Esophagus muscularis mucosa (tissue), 4 donors: ENCODE data around the gene KIF2C.

ENCODE experiments used
- EP300 ChIP-seq: sonication (generic); formaldehyde crosslinking; IDR thresholded peaks from one replicate; pipeline ENCODE4 v1.6.1; 2017; ENCODE audit warnings: antibody characterized with exemption
- POLR2A ChIP-seq: fragments of 450-650 bp; IDR thresholded peaks from one replicate; pipeline ENCODE4 v1.6.1; 2017; ENCODE audit warnings: antibody characterized with exemption, moderate library complexity, mild to moderate bottlenecking, low read depth
- POLR2AphosphoS5 ChIP-seq, 2 donors: sonication (generic); formaldehyde crosslinking; IDR thresholded peaks; one replicate each; pipeline ENCODE4 v1.6.1; 2017; ENCODE audit warnings: antibody characterized with exemption in 2 of 2
- TF ChIP-seq, protein P1 (sequence below), 3 experiments: fragments of 200-600 bp in 2 of 3; fragments of 450-650 bp in 1 of 3; sonication (generic) in 2 of 3; IDR thresholded peaks; one replicate each; pipeline ENCODE4 v1.5.1; 2017 to 2019; ENCODE audit warnings: antibody characterized with exemption in 3 of 3, mild to moderate bottlenecking in 2 of 3, moderate library complexity in 1 of 3

DNA sequence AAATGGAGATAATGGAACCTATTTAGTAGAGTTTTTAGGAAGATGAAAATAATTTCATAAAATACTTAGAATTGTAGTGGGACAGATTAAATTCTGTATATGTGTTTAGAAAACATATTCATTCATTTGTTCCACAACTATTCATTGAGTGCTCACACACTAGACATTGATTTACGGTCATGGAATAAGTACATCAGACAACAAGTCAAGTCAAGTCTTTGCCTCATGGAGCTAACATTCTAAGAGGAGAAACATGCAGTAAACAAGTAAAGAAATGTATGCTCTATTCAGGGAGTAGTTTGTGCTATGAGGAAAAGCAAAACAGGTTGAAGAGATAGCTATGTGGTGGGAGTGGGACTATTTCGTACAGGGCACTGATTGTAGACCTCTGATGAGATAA is 77.7 kb downstream of the KIF2C start:
- TF ChIP-seq, protein P1, sequence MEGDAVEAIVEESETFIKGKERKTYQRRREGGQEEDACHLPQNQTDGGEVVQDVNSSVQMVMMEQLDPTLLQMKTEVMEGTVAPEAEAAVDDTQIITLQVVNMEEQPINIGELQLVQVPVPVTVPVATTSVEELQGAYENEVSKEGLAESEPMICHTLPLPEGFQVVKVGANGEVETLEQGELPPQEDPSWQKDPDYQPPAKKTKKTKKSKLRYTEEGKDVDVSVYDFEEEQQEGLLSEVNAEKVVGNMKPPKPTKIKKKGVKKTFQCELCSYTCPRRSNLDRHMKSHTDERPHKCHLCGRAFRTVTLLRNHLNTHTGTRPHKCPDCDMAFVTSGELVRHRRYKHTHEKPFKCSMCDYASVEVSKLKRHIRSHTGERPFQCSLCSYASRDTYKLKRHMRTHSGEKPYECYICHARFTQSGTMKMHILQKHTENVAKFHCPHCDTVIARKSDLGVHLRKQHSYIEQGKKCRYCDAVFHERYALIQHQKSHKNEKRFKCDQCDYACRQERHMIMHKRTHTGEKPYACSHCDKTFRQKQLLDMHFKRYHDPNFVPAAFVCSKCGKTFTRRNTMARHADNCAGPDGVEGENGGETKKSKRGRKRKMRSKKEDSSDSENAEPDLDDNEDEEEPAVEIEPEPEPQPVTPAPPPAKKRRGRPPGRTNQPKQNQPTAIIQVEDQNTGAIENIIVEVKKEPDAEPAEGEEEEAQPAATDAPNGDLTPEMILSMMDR (IDR thresholded peaks at IDR 0.05), result no peak
- TF ChIP-seq POLR2A (no peak), POLR2AphosphoS5 (IDR thresholded peaks at IDR 0.05) (no peak), EP300 (no peak)
